Coronary artery (tissue), 2 donors: ENCODE measurements around the gene MYO16.

Source experiments
- DNase-seq: peaks from one replicate; pipeline ENCODE4 v3.0.0-alpha.2; 2017; ENCODE audit warnings: low spot score
- H3K27ac ChIP-seq, 2 donors: fragments of 200-600 bp; sonication (generic); one replicate each; pipeline ENCODE4 v1.5.1; 2016 to 2019
- H3K4me3 ChIP-seq: fragments of 200-600 bp; sonication (generic); 2 replicates; pipeline ENCODE4 v1.5.1; 2016; ENCODE audit warnings: mild to moderate bottlenecking, moderate library complexity
- TF ChIP-seq, protein P1 (sequence below): fragments of 200-600 bp; sonication (generic); IDR thresholded peaks from one replicate; pipeline ENCODE4 v1.5.1; 2019; ENCODE audit warnings: antibody characterized with exemption

The MYO16 gene

DNA sequence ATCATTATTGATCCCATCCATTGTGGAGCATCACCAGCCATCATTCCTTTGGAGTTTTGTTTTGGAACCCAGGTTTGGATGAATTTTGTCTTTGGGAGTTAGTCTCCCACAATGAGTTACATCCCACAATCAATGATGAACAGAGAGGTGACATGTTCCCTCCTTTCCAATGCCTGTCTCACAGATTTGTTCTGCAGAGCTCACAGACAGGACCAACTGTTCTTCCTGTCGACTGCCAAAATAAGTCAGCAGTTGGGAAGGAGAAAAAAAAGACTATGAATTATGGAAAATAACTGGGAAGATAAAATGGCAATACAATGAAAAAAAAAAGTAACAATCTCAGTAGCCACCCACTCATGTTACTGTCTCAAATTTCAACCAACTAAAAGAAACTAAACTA is 489.1 kb downstream of the MYO16 start:
- DNase-seq: no peak
- no peak overlapping the region for H3K27ac ChIP-seq

DNA sequence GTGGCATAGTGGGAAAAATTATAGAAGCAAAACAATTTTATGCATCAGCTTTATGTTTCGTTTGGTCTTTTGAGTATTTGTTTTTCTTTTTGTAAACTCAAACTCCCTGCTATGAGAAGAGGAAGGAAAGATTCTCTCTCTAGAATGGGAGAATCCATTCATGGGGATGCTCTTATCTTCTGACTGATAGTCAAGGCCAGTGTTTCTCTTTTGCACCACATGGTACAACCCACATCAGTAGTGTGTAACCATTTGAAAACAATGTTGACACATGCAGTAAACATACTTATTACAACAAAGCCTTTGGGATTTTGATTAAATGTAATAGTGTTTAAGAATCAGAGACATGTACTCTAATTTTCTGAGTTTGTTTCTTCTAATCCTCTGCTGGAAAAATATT is 490.5 kb downstream of the MYO16 start:
- DNase-seq: no peak
- no peak overlapping the region for H3K4me3 ChIP-seq
- TF ChIP-seq, protein P1, sequence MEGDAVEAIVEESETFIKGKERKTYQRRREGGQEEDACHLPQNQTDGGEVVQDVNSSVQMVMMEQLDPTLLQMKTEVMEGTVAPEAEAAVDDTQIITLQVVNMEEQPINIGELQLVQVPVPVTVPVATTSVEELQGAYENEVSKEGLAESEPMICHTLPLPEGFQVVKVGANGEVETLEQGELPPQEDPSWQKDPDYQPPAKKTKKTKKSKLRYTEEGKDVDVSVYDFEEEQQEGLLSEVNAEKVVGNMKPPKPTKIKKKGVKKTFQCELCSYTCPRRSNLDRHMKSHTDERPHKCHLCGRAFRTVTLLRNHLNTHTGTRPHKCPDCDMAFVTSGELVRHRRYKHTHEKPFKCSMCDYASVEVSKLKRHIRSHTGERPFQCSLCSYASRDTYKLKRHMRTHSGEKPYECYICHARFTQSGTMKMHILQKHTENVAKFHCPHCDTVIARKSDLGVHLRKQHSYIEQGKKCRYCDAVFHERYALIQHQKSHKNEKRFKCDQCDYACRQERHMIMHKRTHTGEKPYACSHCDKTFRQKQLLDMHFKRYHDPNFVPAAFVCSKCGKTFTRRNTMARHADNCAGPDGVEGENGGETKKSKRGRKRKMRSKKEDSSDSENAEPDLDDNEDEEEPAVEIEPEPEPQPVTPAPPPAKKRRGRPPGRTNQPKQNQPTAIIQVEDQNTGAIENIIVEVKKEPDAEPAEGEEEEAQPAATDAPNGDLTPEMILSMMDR: no peak
- H3K27ac ChIP-seq: no peak overlapping the region

More for the DNA sequence above, 489.1 kb downstream of the MYO16 start:
- TF ChIP-seq, protein P1: no peak
- no peak overlapping the region for H3K4me3 ChIP-seq

DNA sequence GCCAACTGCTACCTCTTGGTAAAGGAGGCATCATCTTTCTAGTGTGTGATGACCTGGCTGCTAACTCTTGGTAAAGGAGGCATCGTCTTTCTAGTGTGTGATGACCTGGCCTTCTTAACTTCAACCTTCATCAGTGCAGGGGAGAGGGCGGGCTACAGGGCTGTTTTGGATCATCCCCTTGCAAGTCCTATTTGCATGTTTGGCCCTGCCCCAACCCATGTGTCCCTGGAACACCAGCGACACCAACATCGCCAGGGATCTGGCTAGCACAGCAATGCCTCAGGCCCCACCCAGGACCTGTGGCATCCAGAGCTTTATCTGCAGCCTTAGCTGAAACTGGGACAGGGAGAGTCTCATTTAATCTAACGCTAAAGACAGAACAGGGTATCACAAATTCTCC is 492.4 kb downstream of the MYO16 start:
- H3K4me3 ChIP-seq: no peak overlapping the region
- no peak overlapping the region for H3K27ac ChIP-seq
- DNase-seq: no peak
- TF ChIP-seq, protein P1: no peak

DNA sequence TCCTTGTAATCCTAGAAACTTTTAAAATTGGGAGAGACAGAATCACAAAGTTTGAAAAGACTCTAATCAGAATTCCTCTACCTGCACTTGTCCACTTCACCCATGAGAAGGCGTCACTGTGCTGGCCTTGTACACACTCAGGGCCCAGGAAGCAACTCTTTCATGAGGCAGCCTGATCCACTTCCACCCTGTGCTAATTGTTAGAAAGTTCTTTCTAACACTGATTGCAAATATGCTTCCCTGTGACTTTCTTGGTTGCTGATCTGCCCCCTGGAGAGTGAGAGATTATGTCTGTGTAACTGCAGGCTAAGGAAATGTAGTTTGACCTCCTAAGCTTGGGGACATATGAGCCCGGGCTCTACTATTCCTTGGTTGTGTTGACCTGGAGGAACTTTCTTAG is 494.6 kb downstream of the MYO16 start:
- H3K4me3 ChIP-seq: no peak overlapping the region
- TF ChIP-seq, protein P1: no peak
- no peak overlapping the region for H3K27ac ChIP-seq
- no peak for DNase-seq

DNA sequence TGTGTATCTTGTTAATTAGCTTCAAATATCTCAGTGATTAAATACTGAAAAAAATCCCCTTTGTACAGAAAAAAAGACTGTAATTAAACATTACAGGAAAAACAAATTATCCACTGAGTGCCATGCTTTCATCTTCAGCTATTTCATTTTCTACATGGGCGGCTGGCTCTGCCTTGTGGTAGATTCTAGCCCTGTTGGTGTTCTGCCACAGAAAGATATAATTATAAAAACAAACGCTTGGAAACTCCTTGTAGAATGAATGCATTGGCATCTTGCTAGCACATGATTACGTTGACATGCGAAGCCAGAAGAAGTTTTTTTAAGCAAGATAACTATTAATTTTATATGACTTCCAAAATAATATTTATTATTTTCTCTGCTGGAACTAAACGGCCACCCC is 496.8 kb downstream of the MYO16 start:
- Histone ChIP-seq H3K27ac (no peak overlapping the region), H3K4me3 (no peak overlapping the region)
- TF ChIP-seq, protein P1: no peak
- DNase-seq: no peak

DNA sequence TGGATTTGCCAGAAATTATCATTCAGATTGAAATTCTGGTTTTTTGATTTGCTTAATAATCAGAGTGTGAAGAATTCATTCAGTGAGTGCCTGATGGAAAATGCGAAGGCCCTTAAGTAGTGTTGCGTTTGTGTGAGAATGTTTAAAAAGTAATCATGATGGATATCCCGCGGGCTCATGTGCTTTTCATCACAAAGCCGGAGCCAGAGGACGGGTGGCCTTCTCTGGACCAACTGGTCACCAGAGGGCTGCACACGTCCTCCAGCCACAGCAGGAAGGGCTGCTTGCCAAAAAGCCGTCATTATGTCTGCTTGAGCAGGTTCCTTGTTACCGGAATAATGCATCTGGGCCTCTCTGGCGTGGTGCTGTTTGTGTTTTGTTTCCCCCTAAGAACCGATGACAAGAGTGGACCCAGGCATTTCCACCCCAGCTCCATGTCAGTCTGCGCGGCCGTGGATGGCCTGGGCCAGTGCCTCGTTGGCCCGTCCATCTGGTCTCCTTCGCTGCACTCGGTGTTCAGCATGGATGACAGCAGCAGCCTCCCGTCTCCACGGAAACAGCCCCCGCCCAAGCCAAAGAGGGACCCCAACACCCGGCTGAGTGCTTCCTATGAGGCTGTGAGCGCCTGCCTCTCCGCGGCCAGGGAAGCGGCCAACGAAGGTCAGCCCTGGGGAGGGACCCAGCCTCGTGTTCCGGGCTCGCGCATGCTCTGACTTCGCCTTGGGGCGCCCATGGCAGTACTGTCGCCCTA is 497.7 kb downstream of the MYO16 start:
- H3K4me3 ChIP-seq: no peak overlapping the region
- H3K27ac ChIP-seq: no peak overlapping the region
- no peak for DNase-seq
- TF ChIP-seq, protein P1: no peak

DNA sequence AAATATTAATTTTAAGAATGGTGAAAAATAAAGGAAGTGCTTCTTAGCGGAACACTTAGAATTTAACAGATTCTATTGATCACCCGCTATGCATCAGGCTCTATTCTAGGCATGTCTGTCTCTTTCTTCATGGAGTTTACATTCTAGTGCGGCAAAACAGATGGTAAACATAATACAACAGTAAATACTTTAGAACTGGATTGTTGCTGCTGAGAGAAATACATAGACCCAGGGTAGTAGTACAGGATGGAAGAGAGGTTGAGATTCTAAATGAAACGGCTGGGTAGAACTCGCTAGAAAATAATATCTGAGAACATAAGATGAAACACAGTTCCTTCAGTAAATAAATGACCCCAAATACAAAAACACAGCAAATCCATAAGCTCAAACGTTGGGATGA is 498.7 kb downstream of the MYO16 start:
- H3K27ac ChIP-seq: no peak overlapping the region
- H3K4me3 ChIP-seq: no peak overlapping the region
- TF ChIP-seq, protein P1: no peak
- no peak for DNase-seq
